SW480 (cell line): ENCODE measurements around the gene NAA10.

Source experiments
- DNase-seq: peaks from one replicate; pipeline ENCODE4 v3.0.0-alpha.2; 2016; ENCODE audit warnings: low spot score

The NAA10 gene

GRCh38 chrX:153883163-153883843 is 51.5 kb downstream of the NAA10 start:
- no peak for DNase-seq

GRCh38 chrX:153882557-153882956 is 52.3 kb downstream of the NAA10 start:
- DNase-seq = no peak

- peak; percentile 92 for DNase-seq
Measured at GRCh38 chrX:153882086-153882498, 52.7 kb downstream of the NAA10 start.

- DNase-seq = no peak
Measured at GRCh38 chrX:153881281-153881680, 53.6 kb downstream of the NAA10 start.

- no peak for DNase-seq
Measured at GRCh38 chrX:153880440-153880815, 54.4 kb downstream of the NAA10 start.

- DNase-seq = no peak
Measured at GRCh38 chrX:153879741-153880439, 54.9 kb downstream of the NAA10 start.
